Measurements from ENCODE around the gene CRYBB1. TPM values are rescaled to one million over a fixed set of nuclear protein-coding genes. Genes with fewer than 3 reads are reported as not detected.
"Not testable (repeated sequence)": the region's sequence is repeated elsewhere in the genome, so short reads cannot be mapped to it uniquely, and the experiment has no call there.

The CRYBB1 gene
- total RNA-seq, 1 donor = not detected

GRCh38 chr22:26615149-26615548, 2.7 kb downstream of the CRYBB1 start:
- no peak overlapping the region for H3K4me3 ChIP-seq (ENCODE audit: low read depth, low read length)
- no peak for TF ChIP-seq CTCF (IDR thresholded peaks at IDR 0.05; ENCODE audit: insufficient read depth, low read length)
- DNase-seq (ENCODE audit: low read depth) = no peak

GRCh38 chr22:26614322-26614721, 3.5 kb downstream of the CRYBB1 start:
- H3K4me3 ChIP-seq (ENCODE audit: low read depth, low read length) = no peak overlapping the region
- TF ChIP-seq CTCF (IDR thresholded peaks at IDR 0.05; ENCODE audit: insufficient read depth, low read length) = no peak
- no peak for DNase-seq (ENCODE audit: low read depth)

- not testable (repeated sequence) for H3K4me3 ChIP-seq (ENCODE audit: low read depth, low read length); DNase-seq (ENCODE audit: low read depth)
Measured at GRCh38 chr22:26613753-26614152, 4.1 kb downstream of the CRYBB1 start.

GRCh38 chr22:26612652-26613051, 5.2 kb downstream of the CRYBB1 start:
- TF ChIP-seq CTCF (IDR thresholded peaks at IDR 0.05; ENCODE audit: insufficient read depth, low read length) = no peak
- no peak overlapping the region for H3K4me3 ChIP-seq (ENCODE audit: low read depth, low read length)
- no peak for DNase-seq (ENCODE audit: low read depth)

- no peak overlapping the region for H3K4me3 ChIP-seq (ENCODE audit: low read depth, low read length)
- no peak for TF ChIP-seq CTCF (IDR thresholded peaks at IDR 0.05; ENCODE audit: insufficient read depth, low read length)
- no peak for DNase-seq (ENCODE audit: low read depth)
Measured at GRCh38 chr22:26610996-26611395, 6.8 kb downstream of the CRYBB1 start.

- DNase-seq (ENCODE audit: low read depth) = peak; percentile 83
- no peak for TF ChIP-seq CTCF (IDR thresholded peaks at IDR 0.05; ENCODE audit: insufficient read depth, low read length)
- no peak overlapping the region for H3K4me3 ChIP-seq (ENCODE audit: low read depth, low read length)
Measured at GRCh38 chr22:26610072-26610958, 7.5 kb downstream of the CRYBB1 start.

- no peak for DNase-seq (ENCODE audit: low read depth)
- no peak for TF ChIP-seq CTCF (IDR thresholded peaks at IDR 0.05; ENCODE audit: insufficient read depth, low read length)
- H3K4me3 ChIP-seq (ENCODE audit: low read depth, low read length) = no peak overlapping the region
Measured at GRCh38 chr22:26609287-26609686, 8.5 kb downstream of the CRYBB1 start.

Data from fibroblast of the aortic adventitia (primary cell).